ENCODE results near the gene OPN3.
"Not testable (repeated sequence)": the region's sequence is repeated elsewhere in the genome, so short reads cannot be mapped to it uniquely, and the experiment has no call there.

The OPN3 gene

GRCh38 chr1:241640149-241640866, at the start of gene OPN3, which contains the start of gene CHML:
Gene OPN3 (minus strand): TSS chr1:241640369. CDS start chr1:241640254, 115 bp downstream.
Gene CHML (minus strand): TSS chr1:241640369. CDS start chr1:241635766, 4,603 bp downstream.
- no peak for TF ChIP-seq CTCF (IDR thresholded peaks at IDR 0.05; ENCODE audit: borderline replicate concordance, insufficient read depth, low read depth, low read length)

GRCh38 chr1:241688940-241689368, 48.8 kb upstream of the OPN3 start:
- TF ChIP-seq CTCF (IDR thresholded peaks at IDR 0.05; ENCODE audit: borderline replicate concordance, insufficient read depth, low read depth, low read length): no peak

More at GRCh38 chr1:241640149-241640866, at the start of gene OPN3, which contains the start of gene CHML:
- H3K4me3 ChIP-seq (ENCODE audit: low read depth, low read length): peak within 1 kb of the TSS; percentile 94

GRCh38 chr1:241684108-241684507, 43.9 kb upstream of the OPN3 start:
- H3K4me3 ChIP-seq (ENCODE audit: low read depth, low read length): no peak overlapping the region
- TF ChIP-seq CTCF (IDR thresholded peaks at IDR 0.05; ENCODE audit: borderline replicate concordance, insufficient read depth, low read depth, low read length): no peak

More at GRCh38 chr1:241688940-241689368, 48.8 kb upstream of the OPN3 start:
- H3K4me3 ChIP-seq (ENCODE audit: low read depth, low read length): no peak overlapping the region

GRCh38 chr1:241682921-241683320, 42.8 kb upstream of the OPN3 start:
- H3K4me3 ChIP-seq (ENCODE audit: low read depth, low read length): no peak overlapping the region
- TF ChIP-seq CTCF (IDR thresholded peaks at IDR 0.05; ENCODE audit: borderline replicate concordance, insufficient read depth, low read depth, low read length): no peak

- H3K4me3 ChIP-seq (ENCODE audit: low read depth, low read length): not testable (repeated sequence)
These were observed 41.8 kb upstream of the OPN3 start for GRCh38 chr1:241681861-241682448.

- no peak overlapping the region for H3K4me3 ChIP-seq (ENCODE audit: low read depth, low read length)
- no peak for TF ChIP-seq CTCF (IDR thresholded peaks at IDR 0.05; ENCODE audit: borderline replicate concordance, insufficient read depth, low read depth, low read length)
These were observed 39.8 kb upstream of the OPN3 start for GRCh38 chr1:241679961-241680360.

GRCh38 chr1:241679404-241679803, 39.2 kb upstream of the OPN3 start:
- H3K4me3 ChIP-seq (ENCODE audit: low read depth, low read length): no peak overlapping the region
- TF ChIP-seq CTCF (IDR thresholded peaks at IDR 0.05; ENCODE audit: borderline replicate concordance, insufficient read depth, low read depth, low read length): no peak
